Dermis blood vessel endothelial cell (primary cell): ENCODE results near the gene BTBD1. TPM values are rescaled to one million over a fixed set of nuclear protein-coding genes. Genes with fewer than 3 reads are reported as not detected.
"Not testable (repeated sequence)": the region's sequence is repeated elsewhere in the genome, so short reads cannot be mapped to it uniquely, and the experiment has no call there.

Experiments
- DNase-seq: peaks from one replicate; pipeline ENCODE4 v3.0.0; 2010
- total RNA-seq: library from RNA; depleted of rRNA; stranded (reverse); fragments of >200 nt; gene quantifications from 2 replicates; pipeline ENCODE4 v1.2.3, GENCODE V29; 2014

BTBD1 gene
- total RNA-seq, 1 donor from 2014 or later: 131 TPM

GRCh38 chr15:83092309-83092976, 25.4 kb upstream of the BTBD1 start:
- DNase-seq: peak; percentile 97

GRCh38 chr15:83091965-83092308, 24.9 kb upstream of the BTBD1 start:
- not testable (repeated sequence) for DNase-seq

- DNase-seq: no peak
These were observed 23.4 kb upstream of the BTBD1 start for GRCh38 chr15:83090465-83090864.

GRCh38 chr15:83088876-83089275, 21.8 kb upstream of the BTBD1 start:
- DNase-seq: no peak

- DNase-seq: no peak
These were observed 20.5 kb upstream of the BTBD1 start for GRCh38 chr15:83087576-83087975.

GRCh38 chr15:83085864-83086552, 19.0 kb upstream of the BTBD1 start:
- DNase-seq: not testable (repeated sequence)

- not testable (repeated sequence) for DNase-seq
These were observed 18.4 kb upstream of the BTBD1 start for GRCh38 chr15:83085461-83085860.

GRCh38 chr15:83082730-83083386, 15.8 kb upstream of the BTBD1 start:
- DNase-seq: no peak

- no peak for DNase-seq
These were observed 14.4 kb upstream of the BTBD1 start for GRCh38 chr15:83081256-83082014.

- DNase-seq: no peak
These were observed 11.7 kb upstream of the BTBD1 start for GRCh38 chr15:83078712-83079111.

- DNase-seq: no peak
These were observed 10.6 kb upstream of the BTBD1 start for GRCh38 chr15:83077491-83078230.

GRCh38 chr15:83069211-83069642, 2.2 kb upstream of the BTBD1 start:
- DNase-seq: peak; percentile 43

GRCh38 chr15:83068054-83068453, 1.0 kb upstream of the BTBD1 start:
- no peak for DNase-seq

- no peak for DNase-seq
These were observed 548 bp upstream of the BTBD1 start for GRCh38 chr15:83067638-83067962.

GRCh38 chr15:83066034-83066733, 868 bp downstream of the BTBD1 start:
- peak; percentile 36 for DNase-seq

- no peak for DNase-seq
These were observed 1.6 kb downstream of the BTBD1 start for GRCh38 chr15:83065431-83065830.

GRCh38 chr15:83064859-83065258, 2.2 kb downstream of the BTBD1 start:
- DNase-seq: peak; percentile 30

GRCh38 chr15:83063551-83063950, 3.5 kb downstream of the BTBD1 start:
- no peak for DNase-seq

- DNase-seq: no peak
These were observed 4.3 kb downstream of the BTBD1 start for GRCh38 chr15:83062768-83063180.

GRCh38 chr15:83061680-83062079, 5.4 kb downstream of the BTBD1 start:
- no peak for DNase-seq

GRCh38 chr15:83057696-83058376, 9.2 kb downstream of the BTBD1 start:
- no peak for DNase-seq
